CD4-positive, alpha-beta T cell treated with Interleukin-2 at 100 ng/mL for 4 hours (primary cell): ENCODE measurements around the gene CGREF1.
"Not testable (repeated sequence)": the region's sequence is repeated elsewhere in the genome, so short reads cannot be mapped to it uniquely, and the experiment has no call there.

Source experiments
- DNase-seq: peaks from one replicate; pipeline ENCODE4 v3.0.0-alpha.2; 2020; ENCODE audit warnings: low spot score

The CGREF1 gene

GRCh38 chr2:27111392-27112078 is 7.4 kb downstream of the CGREF1 start:
- not testable (repeated sequence) for DNase-seq

GRCh38 chr2:27110603-27111352 is 8.2 kb downstream of the CGREF1 start:
- DNase-seq, result not testable (repeated sequence)

- no peak for DNase-seq
Observed at GRCh38 chr2:27109083-27109482, 9.8 kb downstream of the CGREF1 start.

GRCh38 chr2:27108221-27108620 is 10.7 kb downstream of the CGREF1 start:
- no peak for DNase-seq

- DNase-seq, result no peak
Observed at GRCh38 chr2:27105981-27106380, 12.9 kb downstream of the CGREF1 start.

GRCh38 chr2:27102329-27102728 is 16.6 kb downstream of the CGREF1 start:
- DNase-seq, result no peak

GRCh38 chr2:27100036-27100435 is 18.9 kb downstream of the CGREF1 start:
- no peak for DNase-seq

- DNase-seq, result no peak
Observed at GRCh38 chr2:27099334-27099955, 19.5 kb downstream of the CGREF1 start.

GRCh38 chr2:27097341-27097740 is 21.6 kb downstream of the CGREF1 start:
- DNase-seq, result no peak

- no peak for DNase-seq
Observed at GRCh38 chr2:27096748-27097297, 22.1 kb downstream of the CGREF1 start.

GRCh38 chr2:27095745-27096651 is 22.9 kb downstream of the CGREF1 start:
- DNase-seq, result peak; percentile 48

GRCh38 chr2:27095427-27095744 is 23.5 kb downstream of the CGREF1 start:
- no peak for DNase-seq

GRCh38 chr2:27094353-27094984 is 24.5 kb downstream of the CGREF1 start:
- no peak for DNase-seq

GRCh38 chr2:27093430-27094352 is 25.2 kb downstream of the CGREF1 start:
- no peak for DNase-seq

GRCh38 chr2:27092696-27093429 is 26.1 kb downstream of the CGREF1 start:
- DNase-seq, result no peak

GRCh38 chr2:27091746-27092695 is 26.9 kb downstream of the CGREF1 start:
- DNase-seq, result no peak

GRCh38 chr2:27089111-27089954 is 29.6 kb downstream of the CGREF1 start:
- DNase-seq, result no peak

GRCh38 chr2:27088634-27089033 is 30.3 kb downstream of the CGREF1 start:
- DNase-seq, result no peak
